GM21723 (cell line): ENCODE measurements around the gene NREP.

ENCODE experiments used
- ATAC-seq: cut with Tn5 transposase; IDR thresholded peaks from one replicate; pipeline ENCODE4 v1.9.1; 2021; ENCODE audit warnings: mild to moderate bottlenecking, moderate library complexity; ENCODE audit not compliant: unreplicated experiment

NREP gene

DNA sequence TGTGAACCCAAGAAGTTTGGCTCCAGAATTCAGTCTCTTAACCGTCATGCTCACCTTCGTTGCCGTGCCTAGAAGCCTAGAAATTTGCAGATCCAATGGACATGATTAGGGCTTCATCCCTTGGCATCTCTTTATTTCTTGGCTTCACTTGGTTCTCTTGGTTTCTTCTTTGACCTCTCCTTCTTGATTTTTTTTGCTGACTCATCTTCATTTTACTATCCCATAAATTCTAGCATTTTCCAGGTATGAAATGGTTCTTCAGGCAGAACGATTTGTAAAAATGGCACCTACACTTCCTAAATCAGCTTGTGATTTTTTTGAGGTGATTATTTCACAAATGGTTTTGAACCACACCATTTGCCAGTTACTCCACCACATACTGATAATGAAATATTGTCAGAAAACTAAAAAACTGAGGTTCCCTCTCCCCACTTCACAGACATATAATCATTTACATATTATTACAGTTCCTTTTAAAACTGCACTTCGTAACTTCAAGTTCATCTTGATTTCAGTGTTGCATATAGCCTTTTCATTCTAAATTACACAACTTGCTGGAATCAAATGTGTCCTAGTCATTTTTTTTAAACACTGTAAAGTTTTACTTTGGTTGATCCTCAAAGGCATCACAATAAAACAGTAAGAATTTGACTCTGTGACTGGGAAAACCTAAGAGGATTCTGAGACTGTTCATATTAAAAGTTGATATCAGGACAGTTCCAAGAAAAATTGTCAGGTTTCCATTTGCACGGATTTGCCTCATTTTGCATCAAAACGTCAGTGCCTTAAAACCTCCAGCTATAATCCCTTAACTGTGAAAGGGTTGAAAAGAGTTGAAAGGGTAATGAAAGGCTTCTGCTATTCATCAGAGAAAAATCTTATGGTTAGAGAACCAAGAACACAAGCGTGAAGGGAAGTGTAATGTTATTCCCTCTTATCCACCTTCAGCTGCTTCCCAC lies 8.9 kb upstream of the NREP start:
- no peak for ATAC-seq

DNA sequence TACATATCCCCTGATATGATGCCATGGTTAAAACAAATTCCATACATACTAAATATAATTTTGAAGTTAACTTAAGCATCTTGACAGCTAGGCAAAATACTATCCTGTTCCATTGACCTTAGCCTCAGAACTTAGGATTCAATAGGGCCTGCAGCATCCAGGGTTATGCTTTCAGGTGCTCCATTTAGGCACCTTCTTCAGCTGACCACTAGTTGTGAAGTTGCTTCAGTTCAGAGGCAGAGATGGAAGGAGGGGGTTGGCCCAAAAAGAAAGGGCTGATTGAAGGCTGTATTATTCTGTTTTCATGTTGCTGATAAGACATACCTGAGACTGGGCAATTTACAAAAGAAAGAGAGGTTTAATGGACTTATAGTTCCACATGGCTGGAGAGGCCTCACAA lies 7.0 kb upstream of the NREP start:
- ATAC-seq: no peak

DNA sequence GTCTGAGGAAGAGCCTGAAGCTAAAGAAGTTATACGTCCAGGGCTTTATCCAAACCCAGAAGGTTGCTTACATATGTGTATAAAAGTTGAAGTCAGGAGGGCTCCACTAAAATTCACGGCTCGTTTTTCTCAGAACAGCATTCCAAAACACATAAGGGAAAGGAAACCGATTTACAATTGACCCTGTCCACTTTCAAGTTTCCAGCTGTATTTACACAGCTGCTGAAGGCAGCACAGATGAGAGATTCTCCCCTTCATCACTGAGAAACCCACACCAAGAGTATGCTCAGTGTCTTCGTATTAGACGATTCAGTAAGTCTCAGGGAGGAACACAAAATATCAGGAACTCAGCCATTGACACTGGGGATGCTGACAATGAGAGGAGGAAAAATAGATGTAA lies 5.9 kb upstream of the NREP start:
- no peak for ATAC-seq

DNA sequence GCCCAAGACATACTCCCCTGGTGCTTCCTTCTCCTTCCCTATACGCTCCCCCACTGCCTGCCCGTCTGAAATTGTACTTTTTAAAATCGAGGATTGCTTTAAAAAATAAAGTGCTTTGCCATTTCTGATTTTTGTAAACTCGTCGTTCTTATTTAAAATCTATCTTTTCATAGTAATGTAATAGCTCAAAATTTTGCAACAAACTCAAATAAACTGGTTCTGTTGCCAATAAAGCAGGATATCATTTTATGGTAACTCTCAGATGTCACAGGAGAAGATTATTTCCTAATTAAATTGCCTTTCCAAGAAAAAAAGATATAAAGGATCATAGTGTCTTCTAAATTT lies 1.3 kb upstream of the NREP start:
- ATAC-seq: no peak

DNA sequence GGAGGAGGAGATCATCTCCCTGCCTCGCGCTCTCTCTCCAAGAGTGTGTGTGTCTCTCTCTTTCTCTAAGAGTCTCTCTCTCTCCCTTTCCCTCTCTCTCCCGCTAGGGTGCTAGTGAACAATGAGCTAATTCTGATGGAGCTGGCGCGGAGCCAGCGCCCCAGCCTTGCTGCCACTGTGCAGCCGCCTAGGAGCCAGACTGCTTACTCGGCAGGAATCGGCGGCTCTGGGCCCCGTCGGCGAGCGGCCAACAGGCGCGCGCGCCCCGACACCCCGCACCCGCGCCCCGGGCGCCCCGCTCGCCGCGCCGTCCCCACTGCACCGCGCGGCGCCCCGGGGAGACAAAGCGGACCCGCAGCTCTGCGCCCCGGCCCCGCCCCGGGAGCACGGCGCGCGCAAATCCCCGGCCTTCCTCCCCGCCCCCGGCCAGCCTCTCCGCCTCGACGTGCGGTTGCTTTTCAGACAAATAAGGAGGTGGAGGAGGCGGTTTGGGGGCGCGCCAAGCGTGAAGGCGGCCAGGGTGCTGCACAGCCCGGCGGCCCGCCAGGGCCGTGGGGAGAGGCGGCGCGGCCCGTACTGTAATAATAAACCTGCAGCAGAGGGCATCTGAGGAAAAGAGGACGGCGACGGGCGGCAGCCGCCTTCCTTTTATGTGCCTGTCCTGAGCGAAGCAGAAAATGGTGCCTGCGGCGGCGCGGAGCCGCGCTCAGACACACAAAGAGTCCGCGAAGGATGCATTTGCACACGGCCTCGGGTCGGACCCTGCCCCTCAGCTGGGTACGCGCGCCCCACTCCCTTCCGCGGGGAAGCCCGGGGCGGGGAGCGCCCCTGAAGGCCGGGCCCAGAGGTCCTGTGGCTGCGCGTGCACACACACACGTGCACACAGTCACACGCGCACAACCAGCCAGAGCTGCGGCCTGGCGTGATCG lies 625 bp upstream of the NREP start:
- ATAC-seq: peak; percentile 79

DNA sequence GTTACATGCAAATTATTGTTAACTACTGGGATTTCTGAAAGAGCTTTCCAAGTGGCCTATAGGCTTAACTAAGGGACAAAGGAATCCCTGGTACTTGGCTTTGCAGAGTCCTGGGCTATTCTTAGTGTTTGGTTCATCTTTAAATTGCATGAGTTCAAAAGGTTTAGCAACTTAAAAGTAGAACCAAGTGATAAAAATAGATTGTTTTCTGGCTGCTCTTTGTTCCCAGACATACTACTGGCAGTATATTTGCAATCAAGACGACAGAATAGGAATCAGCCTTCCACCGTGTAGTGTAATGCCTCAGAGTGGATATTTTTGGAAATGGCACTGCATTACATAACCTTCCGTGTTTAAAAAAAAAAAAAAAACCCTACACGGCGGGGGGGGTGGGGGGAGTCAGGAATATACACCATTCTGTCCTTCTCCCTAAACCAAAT lies 1.0 kb downstream of the NREP start:
- no peak for ATAC-seq

DNA sequence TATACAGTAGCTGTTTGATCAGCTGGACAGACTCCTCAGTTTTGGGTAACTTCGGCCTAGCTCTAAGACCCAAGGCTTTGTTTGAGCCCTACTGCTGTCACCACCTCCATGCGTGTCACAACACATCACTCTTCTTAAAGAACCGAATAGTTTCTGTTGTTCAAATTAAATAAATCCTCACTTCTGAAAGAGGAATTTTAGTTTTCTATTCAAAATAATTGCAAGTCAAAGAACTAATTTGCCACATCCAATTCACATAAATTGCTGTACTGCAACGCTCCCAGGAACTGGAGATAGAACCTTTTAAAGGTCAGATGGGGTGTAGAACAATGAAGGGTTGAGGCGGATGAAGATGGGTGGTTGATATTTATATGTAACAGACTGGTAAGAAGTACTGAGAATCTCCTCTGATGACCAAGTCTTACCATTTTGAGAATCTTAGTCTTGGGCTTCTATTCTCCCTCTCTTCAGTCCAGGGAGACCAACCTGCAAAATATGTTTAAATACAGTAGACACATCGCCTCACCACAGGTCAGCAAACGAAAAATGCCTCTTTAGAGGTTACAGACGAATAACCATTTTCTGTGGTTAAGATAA lies 1.6 kb downstream of the NREP start:
- ATAC-seq: no peak

DNA sequence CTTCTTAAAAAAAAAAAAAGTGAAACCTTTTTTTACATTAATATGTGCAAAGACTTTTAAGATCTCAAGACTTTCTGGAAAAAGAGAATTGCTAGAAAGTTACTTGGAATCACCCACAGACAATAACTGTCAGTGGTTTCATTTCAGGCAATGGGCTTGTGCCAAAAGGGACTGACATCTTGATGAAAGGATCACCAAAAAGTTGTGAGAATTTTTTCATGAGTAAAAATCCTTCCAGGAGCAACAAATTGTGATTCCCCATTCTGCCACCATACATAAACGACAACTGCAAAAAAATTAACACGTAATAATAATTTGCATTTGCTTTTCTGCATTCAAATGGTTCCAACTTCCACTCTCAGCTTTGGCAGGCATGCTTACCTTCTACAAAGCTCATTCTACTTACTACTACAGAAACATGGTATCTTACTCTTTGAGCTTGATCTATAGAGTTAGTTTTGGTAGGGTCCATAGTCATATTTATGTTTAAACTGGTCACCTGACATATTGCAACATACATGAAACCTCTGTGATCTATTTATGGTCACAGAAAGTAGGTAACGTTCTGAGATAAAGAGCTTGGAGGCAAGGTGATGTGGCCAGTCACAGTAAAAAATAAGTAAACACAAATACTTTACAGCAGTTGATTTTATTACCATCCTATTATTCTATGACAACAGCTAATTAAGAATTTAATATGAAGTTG lies 3.0 kb downstream of the NREP start:
- ATAC-seq: no peak

DNA sequence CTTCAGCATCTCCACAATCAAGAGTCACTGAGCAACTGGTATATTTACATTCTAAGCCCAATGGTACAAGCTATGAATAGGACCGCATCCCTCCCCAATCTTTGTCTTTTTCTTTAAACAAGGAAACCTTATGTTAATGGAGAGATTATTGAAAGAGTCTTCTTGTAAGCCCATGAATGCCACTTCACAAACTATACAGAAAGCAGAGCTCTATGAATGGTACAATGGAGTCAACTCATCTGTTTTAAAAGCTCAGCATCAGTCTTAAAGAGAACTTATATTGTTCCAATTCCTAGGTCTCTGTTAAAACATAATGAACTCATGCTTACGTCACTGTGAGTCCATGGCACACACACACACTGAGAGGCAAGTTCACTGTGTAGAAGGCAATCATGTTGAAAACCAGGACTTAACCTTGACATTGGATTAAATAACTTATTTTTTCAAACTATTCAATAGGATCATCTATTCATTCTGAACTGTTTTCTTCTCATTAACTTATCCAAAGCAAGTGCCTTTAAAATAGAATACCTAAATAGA lies 4.5 kb downstream of the NREP start:
- no peak for ATAC-seq

DNA sequence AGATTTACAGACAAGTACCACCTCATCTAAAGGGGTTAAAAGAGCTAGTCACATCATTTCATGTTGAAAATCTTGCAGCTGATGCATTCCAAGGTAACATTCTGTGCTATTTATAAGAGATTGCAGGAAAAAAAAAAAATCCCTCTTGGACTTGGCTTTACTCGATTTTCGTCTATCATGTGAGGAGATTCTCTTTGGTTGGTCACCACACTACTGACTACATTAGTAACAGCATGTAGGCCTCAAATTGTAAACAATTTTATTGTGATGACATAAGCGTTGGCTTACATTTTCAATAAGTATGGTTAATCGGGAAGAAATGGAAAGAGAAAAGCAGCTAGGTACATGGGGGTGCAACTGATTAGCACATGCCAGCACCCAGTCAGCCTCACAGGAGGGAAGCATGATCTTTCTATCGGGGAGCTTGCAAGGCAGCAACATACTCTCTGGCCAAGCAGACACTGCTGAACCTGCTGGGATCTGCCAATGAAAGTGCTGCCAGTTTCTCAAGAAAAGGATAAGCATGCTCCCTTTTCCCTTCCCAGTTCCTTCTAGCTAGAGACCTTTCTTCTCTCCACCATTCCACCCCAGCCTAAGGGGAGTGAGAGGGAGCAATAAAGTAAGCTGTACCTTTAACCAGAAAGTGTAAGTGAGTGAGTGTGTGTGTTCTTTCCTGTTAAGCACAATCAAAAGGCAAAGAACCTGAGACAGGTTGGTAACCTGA lies 7.5 kb downstream of the NREP start:
- no peak for ATAC-seq

DNA sequence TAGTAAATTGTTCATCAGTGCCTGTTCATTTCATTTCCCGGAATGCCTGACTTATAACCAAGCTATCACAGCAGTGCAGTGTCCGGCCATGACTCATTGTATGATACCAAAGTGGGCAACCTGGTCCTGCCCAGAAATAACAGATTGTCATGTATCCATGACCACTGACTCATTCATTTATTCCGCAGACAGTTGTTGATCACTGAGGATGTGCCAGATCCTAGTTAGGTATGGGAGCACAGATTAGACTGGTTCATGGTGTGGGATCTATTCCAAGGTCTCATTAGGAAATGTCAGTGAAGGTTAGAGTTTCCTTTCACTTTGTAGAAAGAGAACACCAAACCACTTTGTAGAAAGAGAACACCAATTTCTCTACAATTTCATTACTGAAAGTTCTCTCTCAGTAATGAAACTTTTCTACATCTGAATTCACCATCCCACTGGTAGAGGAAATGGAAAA lies 8.7 kb downstream of the NREP start:
- ATAC-seq: no peak

DNA sequence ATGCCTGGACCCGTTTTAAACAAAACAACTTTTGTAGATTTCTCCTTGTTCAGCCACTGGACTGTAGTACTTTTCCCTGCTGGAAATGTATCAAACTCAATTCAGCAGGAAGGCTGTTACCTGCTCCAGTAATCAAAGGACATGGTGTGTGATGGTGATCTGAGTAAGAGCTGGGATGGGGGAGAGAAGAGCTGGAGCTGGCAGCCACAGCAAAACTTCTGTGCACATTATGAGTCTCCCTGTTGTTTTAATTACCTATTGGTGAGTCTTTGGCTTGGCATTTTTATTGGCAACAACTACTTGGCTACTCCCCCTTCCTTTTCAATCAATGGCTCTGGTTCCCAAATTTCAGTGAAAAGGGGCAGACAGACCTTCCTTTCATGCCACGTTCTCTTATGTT lies 9.7 kb downstream of the NREP start:
- ATAC-seq: no peak

DNA sequence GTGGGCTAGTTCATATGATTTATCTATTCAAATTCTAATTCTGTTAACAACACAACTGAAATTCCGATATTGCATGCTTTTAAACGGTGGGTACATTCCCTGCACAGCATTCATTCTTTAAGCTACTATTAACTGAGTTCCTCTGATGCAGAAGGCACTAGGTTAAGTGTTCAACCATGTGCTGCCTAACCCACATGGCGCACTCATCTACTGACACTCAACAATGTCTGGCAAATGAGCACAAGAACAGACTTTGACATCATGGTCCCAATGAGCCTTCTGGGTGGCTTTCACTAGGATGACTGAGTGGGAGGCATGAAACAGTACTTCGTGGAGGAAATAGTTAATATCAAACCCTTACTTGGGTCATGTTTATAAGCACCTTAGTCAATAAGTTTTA lies 10.2 kb downstream of the NREP start:
- no peak for ATAC-seq

DNA sequence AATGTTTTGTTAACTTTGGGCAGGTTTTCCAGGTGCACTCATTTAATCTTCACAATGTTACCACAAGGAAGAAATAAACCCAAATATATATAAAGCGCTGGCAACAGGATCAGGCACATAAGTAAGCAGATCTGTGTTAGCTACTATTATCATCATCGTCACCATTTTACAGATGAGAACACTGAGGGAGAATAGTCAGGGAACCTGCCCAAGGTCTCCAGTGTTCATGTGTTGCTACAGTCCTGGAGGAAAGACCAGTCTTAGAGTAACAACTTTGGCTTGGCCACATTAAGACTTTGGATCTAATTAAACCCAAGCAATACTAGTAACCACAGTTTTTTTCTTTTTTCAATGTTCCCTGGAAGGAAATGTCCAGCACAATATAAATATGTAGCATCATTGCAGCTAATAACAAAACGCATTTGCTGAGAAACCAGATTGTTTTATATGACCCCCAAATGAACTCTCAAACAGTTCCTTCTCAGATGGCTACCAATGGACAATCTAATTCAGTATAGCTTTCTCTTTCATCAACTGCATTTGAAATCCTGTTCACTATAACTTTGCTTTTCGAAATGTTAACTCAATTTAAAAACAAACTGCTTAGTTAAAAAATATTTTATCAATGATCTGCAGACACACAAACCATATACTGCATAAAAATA lies 11.8 kb downstream of the NREP start:
- ATAC-seq: no peak

DNA sequence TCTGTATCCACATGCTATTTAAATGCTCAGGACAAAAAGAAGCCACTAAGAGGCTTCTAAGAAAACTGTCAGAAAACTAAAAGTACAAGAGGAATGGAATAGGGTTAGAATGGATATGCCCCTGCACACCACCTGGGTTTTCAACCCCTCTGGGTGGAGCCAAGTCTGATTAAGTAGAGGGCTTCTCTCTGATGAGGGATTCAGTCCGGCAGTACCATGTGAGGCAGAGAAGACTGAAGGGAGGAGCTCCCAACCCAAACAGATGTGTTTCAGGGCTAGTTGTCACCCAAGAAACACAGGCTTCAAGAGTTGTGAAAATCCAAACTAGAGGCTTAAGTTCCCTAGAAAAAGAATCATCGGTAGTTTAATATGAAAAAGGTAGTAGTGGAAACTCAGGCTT lies 12.5 kb downstream of the NREP start:
- no peak for ATAC-seq

DNA sequence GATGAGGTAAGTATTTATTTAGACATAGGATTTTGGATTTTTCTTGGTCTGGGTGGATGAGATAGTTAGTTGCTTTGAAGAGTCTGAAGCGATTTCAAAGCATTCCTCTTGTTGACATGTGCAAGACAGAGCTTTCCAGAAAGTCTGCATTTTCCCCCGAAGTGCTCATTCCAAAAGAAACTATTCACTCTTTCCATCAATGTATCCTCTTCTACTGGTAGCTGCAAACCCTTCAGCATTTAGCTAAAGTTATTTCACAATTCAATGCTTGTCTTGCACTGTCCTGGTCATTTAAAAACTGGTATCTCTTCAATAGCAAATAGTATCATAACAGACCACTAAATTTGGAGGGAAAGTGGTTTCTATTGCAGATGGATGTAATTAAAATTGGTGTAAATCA lies 13.0 kb downstream of the NREP start:
- no peak for ATAC-seq

DNA sequence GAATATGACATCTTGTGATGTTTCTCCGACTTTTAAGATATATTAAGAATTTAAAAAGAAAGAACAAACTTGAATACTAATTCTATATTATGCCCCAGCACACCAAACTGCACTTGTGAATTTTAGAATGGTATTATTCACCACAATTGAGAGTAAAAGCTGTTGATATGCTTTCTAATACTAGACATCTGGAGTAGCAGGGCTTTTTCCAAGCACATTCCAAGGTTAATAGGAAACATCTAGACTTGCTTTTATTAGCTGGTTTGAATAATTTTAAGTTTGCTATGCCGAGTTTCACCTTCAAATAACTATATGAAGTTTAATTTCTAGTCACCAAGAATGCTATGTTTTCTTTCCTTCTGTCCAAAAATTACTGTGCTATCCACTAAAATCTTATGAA lies 13.5 kb downstream of the NREP start:
- no peak for ATAC-seq

DNA sequence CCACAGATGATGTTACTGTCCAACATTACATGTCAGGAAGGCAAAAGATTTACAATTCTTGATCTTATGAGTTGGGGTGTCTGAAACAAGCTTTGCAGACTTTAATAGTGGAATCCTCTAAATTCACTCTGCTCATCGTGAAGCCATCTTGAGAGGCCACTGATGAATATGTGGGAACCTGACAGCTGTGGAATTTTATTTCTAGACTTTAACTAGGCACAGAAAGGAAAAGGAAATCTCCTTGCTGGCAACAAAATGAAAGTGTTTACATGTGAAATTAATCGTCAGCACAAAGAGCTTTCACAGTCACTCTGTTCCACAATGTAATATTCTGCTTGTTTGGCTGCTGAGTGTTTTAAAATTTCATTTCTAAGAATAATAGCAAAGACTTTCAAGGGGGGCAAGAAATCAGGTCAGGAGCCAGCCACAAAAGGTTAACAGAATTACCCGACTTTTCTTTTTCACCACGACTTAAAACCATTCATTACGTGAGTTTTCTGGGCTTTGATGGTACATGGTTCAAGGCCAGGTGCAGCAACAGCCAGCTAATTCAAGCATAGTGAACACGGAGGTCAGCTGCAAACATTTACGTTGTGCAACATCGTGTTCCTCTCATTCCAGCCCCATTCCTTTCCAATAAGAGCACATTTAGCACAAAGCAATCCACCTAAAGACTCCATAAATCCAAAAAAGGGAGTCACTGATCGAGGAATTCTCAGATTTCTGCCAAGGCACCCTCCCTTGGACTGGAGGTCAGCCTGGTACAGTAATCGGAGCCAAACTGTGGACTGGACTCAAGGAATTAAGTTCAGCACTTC lies 14.6 kb downstream of the NREP start:
- ATAC-seq: no peak
